Esophagus (tissue), 2 donors: Measurements from ENCODE around the gene SPCS3. TPM values are rescaled to one million over a fixed set of nuclear protein-coding genes. Genes with fewer than 3 reads are reported as not detected.

Experiments
- H3K27ac ChIP-seq, 2 donors: one replicate each; pipeline ENCODE4 v1.5.1; 2013; ENCODE audit warnings: low read depth in 2 of 2, mild to moderate bottlenecking in 2 of 2, inconsistent platforms in 1 of 2, low read length in 1 of 2, moderate library complexity in 1 of 2
- H3K27me3 ChIP-seq, 2 donors: one replicate each; pipeline ENCODE4 v1.6.1; 2013; ENCODE audit warnings: low read length in 2 of 2, control low read depth in 1 of 2, mild to moderate bottlenecking in 1 of 2; ENCODE audit not compliant: insufficient read depth in 2 of 2, control insufficient read depth in 1 of 2
- H3K36me3 ChIP-seq, 2 donors: one replicate each; pipeline ENCODE4 v1.6.1; 2013; ENCODE audit warnings: low read length in 1 of 2; ENCODE audit not compliant: control insufficient read depth in 2 of 2, insufficient read depth in 2 of 2
- H3K4me1 ChIP-seq, 2 donors: one replicate each; pipeline ENCODE4 v1.6.1; 2013; ENCODE audit warnings: low read length in 1 of 2; ENCODE audit not compliant: control insufficient read depth in 2 of 2, insufficient read depth in 2 of 2
- H3K4me3 ChIP-seq, 2 donors: one replicate each; pipeline ENCODE4 v1.5.1; 2013; ENCODE audit warnings: low read length in 2 of 2, mild to moderate bottlenecking in 2 of 2, low read depth in 1 of 2, moderate library complexity in 1 of 2
- H3K9me3 ChIP-seq, 2 donors: one replicate each; pipeline ENCODE4 v1.6.1; 2013; ENCODE audit warnings: mild to moderate bottlenecking in 2 of 2, low read depth in 1 of 2, low read length in 1 of 2, moderate library complexity in 1 of 2; ENCODE audit not compliant: control insufficient read depth in 2 of 2, insufficient read depth in 1 of 2
- WGBS, 2 donors: extraction: QIAGEN DNeasy Blood & Tissue Kit; methylation state at CpG; one replicate each; pipeline ENCODE4 v1.1.7; 2013; 5-methylcytosine and 5-hydroxymethylcytosine counted together
- polyA plus RNA-seq, 2 donors: library from polyadenylated mRNA; stranded (reverse); fragments of 200-250 nt; gene quantifications; one replicate each; pipeline ENCODE4 v1.2.3, GENCODE V29; 2013
- donor health status: healthy with polysubstance abuse.
- donor health status: Bipolar disorder and iron deficiency.

SPCS3 gene
- polyA plus RNA-seq, 2 donors = 16.7 to 19.7 TPM

DNA sequence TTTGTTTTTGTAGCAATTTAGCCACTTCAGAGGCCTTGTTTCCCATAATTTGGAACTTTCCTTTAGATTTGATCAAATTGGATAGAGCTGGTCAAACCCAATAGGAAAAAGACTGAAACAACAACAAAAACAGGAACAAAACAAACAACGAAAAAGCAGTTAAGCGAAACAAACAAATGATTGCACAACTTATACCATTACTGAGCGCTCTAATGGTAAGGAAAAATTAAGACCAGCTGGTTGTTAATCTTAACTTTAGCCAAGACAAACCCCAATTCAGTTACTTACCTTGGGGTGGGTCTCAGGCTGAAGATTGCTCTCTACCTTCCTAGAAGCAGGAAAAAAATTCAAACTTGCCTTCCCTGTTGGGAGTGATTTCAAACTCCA is 38.3 kb downstream of the SPCS3 start:
- H3K9me3 ChIP-seq = no peaks in the 10 kb centered on the region
- H3K27me3 ChIP-seq = no peaks in the 10 kb centered on the region
- H3K4me1 ChIP-seq = no peaks in the 10 kb centered on the region
- no peak overlapping the region for H3K4me3 ChIP-seq
- WGBS, 2 donors = 92 to 95% methylated on average over 3 of the region's 3 CpGs
- H3K27ac ChIP-seq = no peak overlapping the region
- no peaks in the 10 kb centered on the region for H3K36me3 ChIP-seq

DNA sequence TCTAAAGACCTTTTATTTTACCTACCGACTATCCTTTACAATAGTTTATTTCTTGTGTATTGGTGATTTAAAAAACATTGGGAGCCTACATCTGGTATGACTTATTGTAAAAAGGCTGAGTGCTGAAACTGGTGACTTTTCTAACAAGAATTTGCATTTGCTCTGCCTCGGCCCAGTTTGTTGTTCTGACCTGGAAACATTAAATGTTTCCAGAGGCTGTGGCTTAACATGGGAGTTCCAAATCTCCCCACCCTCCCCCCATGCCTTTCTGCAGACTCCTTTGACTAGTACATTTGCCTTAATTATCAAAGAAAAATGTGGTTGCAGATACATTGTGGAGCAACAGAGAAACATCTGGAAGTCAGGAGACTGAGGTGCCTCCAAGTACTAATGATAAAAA is 39.8 kb downstream of the SPCS3 start:
- no peaks in the 10 kb centered on the region for H3K4me1 ChIP-seq
- no peak overlapping the region for H3K4me3 ChIP-seq
- H3K27me3 ChIP-seq = no peaks in the 10 kb centered on the region
- H3K27ac ChIP-seq = no peak overlapping the region
- no peaks in the 10 kb centered on the region for H3K9me3 ChIP-seq
- 69 to 75% methylated on average over 2 of the region's 2 CpGs for WGBS, 2 donors
- H3K36me3 ChIP-seq = no peaks in the 10 kb centered on the region

DNA sequence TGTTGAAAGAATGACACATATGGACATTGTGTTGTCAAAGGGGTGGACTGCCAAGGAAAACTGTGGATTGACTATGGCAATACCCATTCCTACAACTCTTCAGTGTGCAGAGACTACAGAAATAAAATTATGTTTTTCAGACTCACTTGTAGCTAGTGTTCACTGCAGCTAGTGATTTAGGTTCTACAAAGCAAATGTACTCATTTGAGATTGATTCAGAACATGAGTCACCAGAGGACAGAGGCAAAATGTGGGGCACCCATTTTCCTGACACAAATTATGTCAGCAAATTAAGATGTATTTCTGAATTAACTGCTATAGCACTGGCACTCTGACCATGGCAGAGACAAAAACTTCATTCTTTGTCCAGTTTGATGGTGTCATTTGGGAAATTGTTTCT is 40.7 kb downstream of the SPCS3 start:
- Histone ChIP-seq H3K27me3 (no peaks in the 10 kb centered on the region), H3K4me1 (no peaks in the 10 kb centered on the region), H3K4me3 (no peak overlapping the region), H3K9me3 (no peaks in the 10 kb centered on the region), H3K36me3 (no peaks in the 10 kb centered on the region), H3K27ac (no peak overlapping the region)

DNA sequence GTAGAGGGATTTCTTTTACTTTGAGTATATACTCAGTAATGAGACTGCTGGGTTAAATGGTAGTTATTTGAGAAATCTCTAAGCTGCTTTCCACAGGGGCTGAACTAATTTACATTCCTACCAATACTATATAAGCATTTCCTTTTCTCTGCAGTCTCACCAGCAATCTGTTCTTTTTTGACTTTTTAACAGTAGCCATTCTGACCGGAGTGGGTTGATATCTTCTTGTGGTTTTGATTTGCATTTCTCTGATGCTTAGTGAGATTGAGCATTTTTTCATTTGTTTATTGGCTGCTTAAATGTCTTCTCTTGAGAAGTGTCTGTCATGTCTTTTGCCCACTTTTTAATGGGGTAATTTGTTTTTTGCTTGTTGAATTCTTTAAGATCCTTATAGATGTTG is 43.3 kb downstream of the SPCS3 start:
- H3K36me3 ChIP-seq = no peaks in the 10 kb centered on the region
- WGBS, 2 donors = 64 to 68% methylated on average over 1 of the region's 1 CpG
- no peaks in the 10 kb centered on the region for H3K27me3 ChIP-seq
- H3K4me3 ChIP-seq = no peak overlapping the region
- H3K27ac ChIP-seq = no peak overlapping the region
- H3K9me3 ChIP-seq = no peaks in the 10 kb centered on the region
- no peaks in the 10 kb centered on the region for H3K4me1 ChIP-seq

DNA sequence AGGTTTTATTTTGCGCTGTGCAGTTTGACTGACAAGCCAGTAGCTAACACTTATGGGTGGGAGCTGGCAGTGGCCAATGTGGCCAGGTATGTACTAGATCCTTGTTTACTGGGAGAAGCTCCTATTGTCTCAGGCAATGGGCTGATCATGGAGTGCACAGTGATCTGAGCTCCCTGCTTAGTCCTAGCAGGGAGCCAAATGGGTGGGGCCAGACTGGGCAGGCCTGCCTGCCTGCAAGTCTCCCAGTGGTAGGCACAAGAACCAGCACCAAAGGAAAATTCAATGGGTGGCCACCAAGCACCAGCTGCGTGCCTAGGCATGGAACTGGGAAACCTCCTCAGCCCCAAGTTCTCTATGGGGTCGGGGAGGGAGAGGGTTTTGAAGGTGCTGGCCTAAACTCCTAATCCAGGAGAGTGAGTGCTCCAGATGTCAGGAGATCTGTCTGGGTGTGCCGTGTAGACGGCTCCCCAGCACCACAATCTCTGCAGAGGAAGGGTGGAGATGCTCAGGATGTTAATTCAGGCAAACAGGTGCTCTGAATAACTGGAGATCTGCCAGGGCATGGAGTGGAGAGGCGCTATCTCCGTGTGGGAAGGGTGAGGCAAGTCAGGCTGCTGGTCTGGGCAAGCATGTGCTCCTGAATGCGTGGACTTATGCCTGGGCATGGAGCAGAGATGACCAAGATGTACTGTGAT is 48.2 kb downstream of the SPCS3 start:
- Histone ChIP-seq H3K4me1 (no peaks in the 10 kb centered on the region), H3K9me3 (no peaks in the 10 kb centered on the region), H3K27me3 (no peaks in the 10 kb centered on the region), H3K36me3 (no peaks in the 10 kb centered on the region), H3K4me3 (no peak overlapping the region), H3K27ac (no peak overlapping the region)
- WGBS, 2 donors = 77 to 81% methylated on average over 8 of the region's 8 CpGs

DNA sequence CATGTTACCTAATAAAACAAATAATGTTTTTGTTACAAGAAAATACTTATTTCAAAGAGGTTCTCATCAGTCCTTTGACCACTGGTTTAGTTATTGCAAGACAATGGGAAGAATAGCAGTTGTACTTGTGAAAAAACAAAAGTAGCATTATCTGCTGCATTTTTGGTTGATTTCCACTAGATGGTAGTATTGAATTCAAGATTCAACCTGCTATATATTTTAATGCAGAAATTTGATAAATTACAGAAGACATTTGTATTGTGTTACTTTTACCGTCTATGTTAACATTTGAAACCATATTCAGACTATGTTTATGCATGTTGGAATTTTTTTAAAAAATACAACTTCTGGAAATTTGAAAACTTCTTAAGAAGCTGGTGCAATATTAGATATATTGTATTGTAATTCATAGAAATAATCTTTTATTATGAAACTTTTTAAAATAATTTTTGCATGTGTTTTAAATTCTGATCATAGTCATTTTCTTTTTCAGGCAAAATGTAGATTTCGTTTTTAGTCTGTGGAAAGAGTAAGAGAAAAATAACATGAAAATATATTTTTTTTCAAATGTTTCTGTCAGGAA is 56.4 kb downstream of the SPCS3 start:
- no peaks in the 10 kb centered on the region for H3K36me3 ChIP-seq
- WGBS, 2 donors = 4% methylated on average over 2 of the region's 2 CpGs
- no peaks in the 10 kb centered on the region for H3K4me1 ChIP-seq
- H3K27me3 ChIP-seq = no peaks in the 10 kb centered on the region
- no peak overlapping the region for H3K27ac ChIP-seq
- H3K9me3 ChIP-seq = no peaks in the 10 kb centered on the region
- no peak overlapping the region for H3K4me3 ChIP-seq

DNA sequence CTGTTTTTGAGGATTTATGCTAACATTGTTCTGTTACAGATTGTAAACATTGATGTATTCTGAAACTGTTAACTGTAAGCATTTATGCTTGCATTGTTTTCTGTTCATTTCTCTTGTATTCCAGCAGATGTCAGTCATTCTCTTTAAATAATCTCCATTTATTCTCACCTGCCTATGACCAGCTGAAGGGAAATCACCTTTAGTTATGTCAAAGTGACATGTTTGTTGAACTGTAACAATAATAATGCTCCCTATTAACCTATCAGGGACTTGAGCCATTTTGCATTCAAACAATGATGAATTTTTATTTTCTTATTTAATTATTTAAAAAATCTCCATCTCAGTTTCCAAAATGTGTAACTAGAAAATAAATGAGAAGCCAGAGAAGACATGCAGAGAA is 58.0 kb downstream of the SPCS3 start:
- H3K27ac ChIP-seq = no peak overlapping the region
- no peaks in the 10 kb centered on the region for H3K4me1 ChIP-seq
- no peaks in the 10 kb centered on the region for H3K9me3 ChIP-seq
- no peak overlapping the region for H3K4me3 ChIP-seq
- no peaks in the 10 kb centered on the region for H3K27me3 ChIP-seq
- no peaks in the 10 kb centered on the region for H3K36me3 ChIP-seq

DNA sequence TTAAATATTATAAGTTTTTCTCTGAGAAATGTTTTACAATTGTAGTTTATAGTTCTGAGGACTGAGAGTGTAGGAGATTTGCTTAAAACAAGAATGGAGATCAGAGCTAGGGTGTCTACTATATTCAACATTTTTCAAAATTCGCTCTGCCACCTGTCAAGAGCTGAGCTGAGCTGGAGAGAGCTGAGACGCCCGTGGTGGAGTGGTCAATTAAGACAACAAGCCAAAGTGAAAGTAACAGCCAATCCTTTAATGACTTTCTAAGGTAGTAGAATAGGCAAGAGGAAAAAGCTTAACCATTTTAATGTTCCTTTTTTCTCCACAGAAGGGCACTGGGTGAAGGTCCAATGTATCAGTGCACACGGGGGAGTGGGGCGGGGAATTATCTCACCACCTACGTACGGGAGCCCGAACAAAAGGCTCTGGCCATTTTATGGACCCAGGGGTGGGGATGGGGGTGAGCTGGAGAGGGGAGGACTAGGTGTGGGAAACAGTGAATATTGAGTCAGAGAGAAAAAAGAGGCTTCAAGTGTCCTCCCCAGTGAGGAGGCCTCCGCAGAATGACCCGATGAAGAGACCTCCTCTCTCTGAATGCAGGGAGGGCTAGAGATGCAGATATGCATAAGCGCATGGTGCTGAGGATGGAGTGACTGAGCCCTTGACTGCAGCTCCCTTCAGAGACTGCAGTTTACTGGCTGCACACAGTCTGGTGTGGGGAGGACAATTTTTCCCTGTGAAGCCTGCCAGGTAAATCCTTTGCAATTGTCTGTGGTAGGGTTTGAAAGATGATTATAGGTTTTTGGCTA is 60.8 kb downstream of the SPCS3 start:
- Histone ChIP-seq H3K27ac (no peak overlapping the region), H3K36me3 (no peaks in the 10 kb centered on the region), H3K27me3 (no peaks in the 10 kb centered on the region), H3K4me3 (no peak overlapping the region), H3K9me3 (no peaks in the 10 kb centered on the region), H3K4me1 (no peaks in the 10 kb centered on the region)
- WGBS, 2 donors = 68 to 80% methylated on average over 11 of the region's 11 CpGs
